Natural killer cell (primary cell): ENCODE data around the gene MKX. TPM values are rescaled to one million over a fixed set of nuclear protein-coding genes. Genes with fewer than 3 reads are reported as not detected.

ENCODE experiments used
- ATAC-seq, 3 donors: fragments of 150-1000 bp in 2 of 3; fragments of 200-7000 bp in 1 of 3; cut with Tn5 transposase; 1 replicate in 1 of 3; 2 replicates in 2 of 3; pipeline ENCODE4 v1.10.0; 2021; ENCODE audit warnings: mild to moderate bottlenecking in 2 of 3, moderate library complexity in 2 of 3
- DNase-seq, 2 donors: peaks; one replicate each; pipeline versions ENCODE4 v3.0.0 to v3.0.0-alpha.2; 2013 to 2021; ENCODE audit warnings: mixed read lengths in 1 of 2
- H3K27ac ChIP-seq: one replicate; pipeline ENCODE4 v1.5.1; 2013; ENCODE audit warnings: mild to moderate bottlenecking, low read length
- H3K27me3 ChIP-seq: one replicate; pipeline ENCODE4 v1.6.1; 2013; ENCODE audit warnings: low read length; ENCODE audit not compliant: control insufficient read depth, insufficient read depth
- H3K36me3 ChIP-seq: one replicate; pipeline ENCODE4 v1.6.1; 2013; ENCODE audit warnings: low read length; ENCODE audit not compliant: control insufficient read depth, insufficient read depth
- H3K4me1 ChIP-seq: one replicate; pipeline ENCODE4 v1.6.1; 2013; ENCODE audit warnings: low read length; ENCODE audit not compliant: control insufficient read depth, insufficient read depth
- H3K4me3 ChIP-seq: one replicate; pipeline ENCODE4 v1.5.1; 2013; ENCODE audit warnings: low read length
- H3K9me3 ChIP-seq: one replicate; pipeline ENCODE4 v1.6.1; 2013; ENCODE audit warnings: low read length; ENCODE audit not compliant: control insufficient read depth, insufficient read depth
- H3K27ac Mint-ChIP-seq, 2 donors: one replicate each; pipeline ENCODE4 v1.8.0; 2022; ENCODE audit warnings: mild to moderate bottlenecking in 2 of 2, mixed read lengths in 2 of 2, moderate library complexity in 1 of 2
- H3K27me3 Mint-ChIP-seq, 2 donors: one replicate each; pipeline ENCODE4 v1.8.0; 2022; ENCODE audit warnings: low read depth in 2 of 2, mixed read lengths in 2 of 2
- H3K36me3 Mint-ChIP-seq: one replicate; pipeline ENCODE4 v1.8.0; 2022; ENCODE audit warnings: mixed read lengths
- H3K4me1 Mint-ChIP-seq, 2 donors: one replicate each; pipeline ENCODE4 v1.8.0; 2022; ENCODE audit warnings: mixed read lengths in 2 of 2
- H3K4me3 Mint-ChIP-seq: one replicate; pipeline ENCODE4 v1.8.0; 2022; ENCODE audit warnings: mild to moderate bottlenecking, moderate library complexity, mixed read lengths
- H3K9me3 Mint-ChIP-seq, 2 donors: one replicate each; pipeline ENCODE4 v1.8.0; 2022; ENCODE audit warnings: mixed read lengths in 2 of 2
- WGBS: methylation state at CpG from one replicate; pipeline ENCODE4 v1.1.7; 2013; ENCODE audit warnings: missing lambda C conversion rate; ENCODE audit not compliant: insufficient coverage; 5-methylcytosine and 5-hydroxymethylcytosine counted together
- intact Hi-C: fragments of 100-400 bp; cut with micrococcal nuclease; formaldehyde crosslinking; loops from one replicate; pipeline ENCODE4 v1.14.2; 2022
- total RNA-seq, 4 donors: library from RNA; stranded (reverse); fragments of 120-200 nt in 1 of 4; gene quantifications; one replicate each; pipeline versions ENCODE4 v1.2.3 to v1.2.4, GENCODE V29; 2013 to 2022
- TF ChIP-seq, protein P1 (sequence below): fragments of 200-600 bp; IDR thresholded peaks from one replicate; pipeline ENCODE4 v1.8.0; 2022; ENCODE audit warnings: antibody characterized with exemption

MKX gene
- total RNA-seq, 3 donors from 2014 or later (not counting 1 experiment from before 2014, with no cell fraction given), result not detected

DNA sequence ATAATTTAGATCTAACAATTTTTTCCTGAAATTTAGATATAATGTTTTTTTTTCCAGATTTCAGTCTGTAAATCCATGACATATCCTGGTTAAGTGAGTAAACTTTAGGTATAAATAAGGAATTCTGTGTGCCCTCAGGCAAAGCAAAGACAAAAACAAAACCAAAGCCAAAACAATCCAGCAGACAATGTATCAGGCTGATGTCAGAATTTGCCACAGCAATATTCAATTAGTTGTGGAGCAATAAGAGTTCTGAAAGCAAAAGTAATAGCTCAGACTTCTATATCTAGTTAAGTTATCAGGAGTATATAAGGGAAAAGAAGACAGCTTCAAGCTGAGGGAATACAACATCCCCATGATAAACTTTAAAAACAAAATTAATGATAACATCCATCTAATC lies 82.0 kb downstream of the MKX start:
- Mint-ChIP-seq H3K27ac (no peak overlapping the region), H3K4me1 (no peaks in the 10 kb centered on the region), H3K4me3 (no peak overlapping the region), H3K9me3 (no peaks in the 10 kb centered on the region), H3K27me3 (peaks cover 27 to 57% of the 10 kb centered on the region in 2 donors), H3K36me3 (no peaks in the 10 kb centered on the region)
- Histone ChIP-seq H3K27me3 (peaks cover 3% of the 10 kb centered on the region), H3K27ac (no peak overlapping the region), H3K4me1 (peaks cover 7% of the 10 kb centered on the region), H3K36me3 (no peaks in the 10 kb centered on the region), H3K9me3 (no peaks in the 10 kb centered on the region), H3K4me3 (no peak overlapping the region)
- DNase-seq, result no peak
- intact Hi-C loops, result no loop called here
- no peak for ATAC-seq
- TF ChIP-seq, protein P1, sequence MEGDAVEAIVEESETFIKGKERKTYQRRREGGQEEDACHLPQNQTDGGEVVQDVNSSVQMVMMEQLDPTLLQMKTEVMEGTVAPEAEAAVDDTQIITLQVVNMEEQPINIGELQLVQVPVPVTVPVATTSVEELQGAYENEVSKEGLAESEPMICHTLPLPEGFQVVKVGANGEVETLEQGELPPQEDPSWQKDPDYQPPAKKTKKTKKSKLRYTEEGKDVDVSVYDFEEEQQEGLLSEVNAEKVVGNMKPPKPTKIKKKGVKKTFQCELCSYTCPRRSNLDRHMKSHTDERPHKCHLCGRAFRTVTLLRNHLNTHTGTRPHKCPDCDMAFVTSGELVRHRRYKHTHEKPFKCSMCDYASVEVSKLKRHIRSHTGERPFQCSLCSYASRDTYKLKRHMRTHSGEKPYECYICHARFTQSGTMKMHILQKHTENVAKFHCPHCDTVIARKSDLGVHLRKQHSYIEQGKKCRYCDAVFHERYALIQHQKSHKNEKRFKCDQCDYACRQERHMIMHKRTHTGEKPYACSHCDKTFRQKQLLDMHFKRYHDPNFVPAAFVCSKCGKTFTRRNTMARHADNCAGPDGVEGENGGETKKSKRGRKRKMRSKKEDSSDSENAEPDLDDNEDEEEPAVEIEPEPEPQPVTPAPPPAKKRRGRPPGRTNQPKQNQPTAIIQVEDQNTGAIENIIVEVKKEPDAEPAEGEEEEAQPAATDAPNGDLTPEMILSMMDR, result no peak

DNA sequence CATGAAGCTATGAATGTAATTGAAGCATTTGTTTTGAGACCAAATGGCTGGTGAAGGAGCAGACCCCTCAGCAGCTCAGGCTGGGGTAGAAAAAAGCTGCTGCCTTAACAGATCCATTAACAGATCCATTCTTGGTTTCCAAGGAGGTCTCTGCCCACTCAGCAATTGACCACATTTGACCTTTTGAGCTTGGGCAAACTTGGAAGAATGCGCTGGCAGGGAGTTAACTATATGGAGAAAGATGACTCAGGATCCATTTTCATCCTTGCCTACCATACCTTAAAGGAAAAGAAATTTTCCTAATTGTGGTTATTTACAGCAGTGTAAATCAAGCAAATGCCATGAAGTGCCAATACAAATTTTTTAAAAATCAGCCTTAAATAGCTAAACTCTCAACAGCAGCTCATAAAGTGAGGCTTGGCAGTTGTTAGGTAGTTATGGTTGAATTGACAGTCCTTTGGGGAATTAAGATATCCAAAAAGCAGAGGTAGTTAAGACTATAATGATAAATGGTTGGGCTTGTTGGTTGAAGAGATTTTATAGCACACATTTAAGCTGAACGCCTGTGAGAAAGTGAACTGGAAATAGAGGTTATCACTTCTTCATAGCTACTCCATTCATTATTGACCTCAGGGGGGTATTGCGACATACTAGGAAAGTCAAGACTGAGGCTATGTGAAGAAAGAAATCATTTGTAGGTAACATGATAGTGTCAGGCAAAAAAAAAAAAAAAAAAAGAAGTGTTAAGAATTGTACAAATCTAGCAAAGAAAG lies 83.9 kb downstream of the MKX start:
- Histone ChIP-seq H3K4me3 (no peak overlapping the region), H3K4me1 (peaks cover 7% of the 10 kb centered on the region), H3K36me3 (no peaks in the 10 kb centered on the region), H3K27ac (no peak overlapping the region), H3K27me3 (peaks cover 3% of the 10 kb centered on the region), H3K9me3 (no peaks in the 10 kb centered on the region)
- Mint-ChIP-seq H3K27me3 (peaks cover 29 to 65% of the 10 kb centered on the region in 2 donors), H3K4me1 (no peaks in the 10 kb centered on the region), H3K9me3 (no peaks in the 10 kb centered on the region), H3K4me3 (no peak overlapping the region), H3K27ac (no peak overlapping the region), H3K36me3 (no peaks in the 10 kb centered on the region)
- TF ChIP-seq, protein P1, result no peak
- no CpG with 5 or more reads among the region's 3 CpGs for WGBS
- intact Hi-C loops, result no loop called here
- DNase-seq (no peak), ATAC-seq (no peak)

DNA sequence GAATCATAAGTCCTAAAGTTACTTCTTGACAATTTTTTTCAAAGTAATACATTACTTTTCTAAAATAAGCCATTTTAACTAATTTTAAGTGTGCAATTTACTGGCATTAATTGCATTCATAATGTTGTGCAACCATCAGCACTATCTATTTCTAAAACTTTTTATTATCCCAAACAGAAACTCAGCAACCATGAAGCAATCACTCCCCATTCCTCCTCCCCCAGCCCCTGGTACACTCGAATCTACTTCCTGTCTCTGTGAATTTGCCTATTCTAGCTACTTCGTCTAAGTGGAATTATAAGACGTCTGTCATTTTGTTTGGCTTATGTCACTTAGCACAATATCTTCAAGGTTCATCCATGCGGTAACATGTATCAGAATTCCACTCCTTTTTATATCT lies 84.9 kb downstream of the MKX start:
- H3K36me3 Mint-ChIP-seq, result no peaks in the 10 kb centered on the region
- ATAC-seq (no peak), DNase-seq (no peak)
- H3K27me3 Mint-ChIP-seq, result peaks cover 27 to 65% of the 10 kb centered on the region in 2 donors
- no peaks in the 10 kb centered on the region for H3K9me3 Mint-ChIP-seq
- no peak overlapping the region for H3K27ac Mint-ChIP-seq
- Histone ChIP-seq H3K36me3 (no peaks in the 10 kb centered on the region), H3K9me3 (no peaks in the 10 kb centered on the region), H3K4me3 (no peak overlapping the region), H3K27ac (no peak overlapping the region), H3K27me3 (peaks cover 3% of the 10 kb centered on the region), H3K4me1 (peaks cover 7% of the 10 kb centered on the region)
- TF ChIP-seq, protein P1, result no peak
- intact Hi-C loops, result no loop called here
- 41% methylated on average over 3 of the region's 4 CpGs for WGBS
- no peaks in the 10 kb centered on the region for H3K4me1 Mint-ChIP-seq
- H3K4me3 Mint-ChIP-seq, result no peak overlapping the region

DNA sequence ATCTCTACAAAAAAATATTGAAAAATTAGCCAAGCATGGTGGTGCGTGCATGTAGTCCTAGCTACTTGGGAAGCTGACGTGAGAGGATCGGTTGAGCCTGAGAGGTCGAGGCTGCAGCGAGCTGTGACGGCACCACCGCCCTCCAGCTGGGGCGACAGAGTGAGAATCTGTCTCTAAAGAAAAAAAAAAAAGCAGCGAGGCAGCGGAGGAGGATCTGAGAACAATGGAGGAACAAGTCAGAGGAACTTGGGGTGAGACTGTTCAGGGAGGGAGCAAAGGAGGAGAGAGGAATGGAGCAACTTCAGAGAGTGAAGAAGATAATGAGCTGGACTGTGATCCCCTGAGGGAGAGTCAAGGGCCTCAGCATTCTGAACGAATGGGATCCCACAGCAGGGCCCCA lies 85.4 kb downstream of the MKX start:
- WGBS, result 85% methylated on average over 11 of the region's 11 CpGs
- ATAC-seq (no peak), DNase-seq (no peak)
- Mint-ChIP-seq H3K36me3 (no peaks in the 10 kb centered on the region), H3K27me3 (peaks cover 23 to 60% of the 10 kb centered on the region in 2 donors), H3K9me3 (no peaks in the 10 kb centered on the region), H3K4me3 (no peak overlapping the region), H3K4me1 (no peaks in the 10 kb centered on the region), H3K27ac (no peak overlapping the region)
- Histone ChIP-seq H3K27me3 (peaks cover 3% of the 10 kb centered on the region), H3K36me3 (no peaks in the 10 kb centered on the region), H3K4me1 (peaks cover 7% of the 10 kb centered on the region), H3K27ac (no peak overlapping the region), H3K9me3 (no peaks in the 10 kb centered on the region), H3K4me3 (no peak overlapping the region)
- TF ChIP-seq, protein P1, result no peak
- intact Hi-C loops, result no loop called here
